ENCODE measurements around the gene SLC9A8. TPM values are rescaled to one million over a fixed set of nuclear protein-coding genes. Genes with fewer than 3 reads are reported as not detected.
A peak's percentile ranks its signal among the peaks of the same experiment; 100 is the strongest.
"Not testable (repeated sequence)": the region's sequence is repeated elsewhere in the genome, so short reads cannot be mapped to it uniquely, and the experiment has no call there.

SLC9A8 gene
- total RNA-seq, 2 experiments from 2014 or later = 9.4 to 11.3 TPM

DNA sequence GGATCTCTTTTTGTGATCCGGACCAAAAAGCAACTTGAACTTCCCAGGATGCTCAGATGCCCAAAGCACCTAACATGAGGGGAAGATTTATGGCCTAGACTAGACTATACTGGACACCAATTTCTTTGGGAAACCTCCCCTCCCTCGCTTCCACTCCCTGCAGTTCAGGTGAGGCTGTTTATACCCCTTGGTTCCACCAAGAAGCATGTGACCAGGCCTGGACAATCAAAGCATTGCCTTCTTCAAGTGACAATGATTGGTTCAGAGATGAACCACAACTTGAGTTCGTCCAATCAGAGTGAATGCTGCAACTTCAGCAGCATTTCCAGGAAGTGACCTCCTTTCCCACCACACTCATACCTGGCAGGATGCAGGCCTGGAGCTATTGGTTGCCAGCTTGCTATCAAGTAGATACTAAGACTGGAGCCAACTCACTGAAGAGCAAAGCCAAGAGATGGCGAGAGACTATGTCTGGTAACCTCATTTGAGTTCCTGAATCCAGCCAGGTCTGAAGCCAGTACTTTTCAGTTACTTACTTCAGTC, 45.6 kb upstream of the SLC9A8 start:
- Mint-ChIP-seq H3K4me1 (ENCODE audit: low read depth) (peaks cover 14% of the 10 kb centered on the region), H3K9me3 (no peaks in the 10 kb centered on the region), H3K27ac (no peak overlapping the region), H3K36me3 (ENCODE audit: low read depth) (no peaks in the 10 kb centered on the region), H3K27me3 (peaks cover 54% of the 10 kb centered on the region), H3K4me3 (no peak overlapping the region)
- TF ChIP-seq, protein P1, sequence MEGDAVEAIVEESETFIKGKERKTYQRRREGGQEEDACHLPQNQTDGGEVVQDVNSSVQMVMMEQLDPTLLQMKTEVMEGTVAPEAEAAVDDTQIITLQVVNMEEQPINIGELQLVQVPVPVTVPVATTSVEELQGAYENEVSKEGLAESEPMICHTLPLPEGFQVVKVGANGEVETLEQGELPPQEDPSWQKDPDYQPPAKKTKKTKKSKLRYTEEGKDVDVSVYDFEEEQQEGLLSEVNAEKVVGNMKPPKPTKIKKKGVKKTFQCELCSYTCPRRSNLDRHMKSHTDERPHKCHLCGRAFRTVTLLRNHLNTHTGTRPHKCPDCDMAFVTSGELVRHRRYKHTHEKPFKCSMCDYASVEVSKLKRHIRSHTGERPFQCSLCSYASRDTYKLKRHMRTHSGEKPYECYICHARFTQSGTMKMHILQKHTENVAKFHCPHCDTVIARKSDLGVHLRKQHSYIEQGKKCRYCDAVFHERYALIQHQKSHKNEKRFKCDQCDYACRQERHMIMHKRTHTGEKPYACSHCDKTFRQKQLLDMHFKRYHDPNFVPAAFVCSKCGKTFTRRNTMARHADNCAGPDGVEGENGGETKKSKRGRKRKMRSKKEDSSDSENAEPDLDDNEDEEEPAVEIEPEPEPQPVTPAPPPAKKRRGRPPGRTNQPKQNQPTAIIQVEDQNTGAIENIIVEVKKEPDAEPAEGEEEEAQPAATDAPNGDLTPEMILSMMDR (IDR thresholded peaks at IDR 0.05) = no peak
- intact Hi-C loops (cut with micrococcal nuclease) = no loop called here
- DNase-seq (peak; percentile 33), ATAC-seq (peak; percentile 51)
- ChIA-PET CTCF (no interaction called here), POLR2A (no interaction called here)

DNA sequence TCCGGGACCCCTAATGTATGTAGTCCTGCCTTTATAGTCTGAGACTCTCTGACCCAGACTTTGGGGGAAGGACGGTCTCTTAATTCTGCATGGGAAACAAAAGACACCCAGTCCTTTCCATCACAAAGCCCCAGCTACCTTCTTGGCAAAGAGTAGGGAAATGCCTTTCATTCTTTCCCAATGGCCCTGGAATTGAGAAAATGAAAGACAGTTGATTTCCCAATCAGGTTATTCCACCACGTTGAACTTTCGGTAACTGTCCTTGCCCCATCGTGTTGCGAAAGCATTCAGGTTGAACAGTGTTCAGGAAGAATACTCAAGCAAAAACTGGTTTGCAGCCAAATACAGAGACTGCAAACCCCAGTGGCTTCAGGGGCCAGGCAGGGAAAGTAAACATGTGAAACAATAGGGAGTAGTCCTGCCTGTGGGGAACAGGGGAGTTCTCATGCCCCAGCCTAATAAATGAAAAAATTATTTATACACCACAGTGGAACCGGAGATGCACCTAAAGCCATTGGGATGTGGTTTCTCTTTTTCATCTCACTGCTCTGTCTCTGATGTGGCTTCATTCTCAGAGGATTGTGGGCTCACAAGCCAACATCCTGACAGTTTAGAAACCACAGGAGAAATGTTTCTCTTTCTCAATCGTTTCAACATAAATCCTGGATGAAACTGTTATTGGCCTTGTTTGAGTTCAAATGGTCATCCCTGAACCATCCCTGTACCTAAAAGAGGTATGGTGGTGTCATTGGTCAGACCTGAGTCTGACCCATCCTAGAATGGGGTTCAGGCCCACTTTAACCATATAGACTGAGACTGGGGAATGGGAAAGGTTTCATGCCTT, 44.2 kb upstream of the SLC9A8 start:
- no peak overlapping the region for H3K4me3 Mint-ChIP-seq
- CTCF ChIA-PET = no interaction called here
- H3K9me3 Mint-ChIP-seq = no peaks in the 10 kb centered on the region
- POLR2A ChIA-PET = interaction anchor here (1.1 kb wide), 1 partner anchor 8 kb away, joined by 5 read pairs; no protein-coding TSS in a partner anchor
- no peak for ATAC-seq
- no peaks in the 10 kb centered on the region for H3K36me3 Mint-ChIP-seq (ENCODE audit: low read depth)
- TF ChIP-seq, protein P1 (IDR thresholded peaks at IDR 0.05) = no peak
- peaks cover 53% of the 10 kb centered on the region for H3K27me3 Mint-ChIP-seq
- peak; percentile 27 for DNase-seq
- intact Hi-C loops (cut with micrococcal nuclease) = no loop called here
- peaks cover 14% of the 10 kb centered on the region for H3K4me1 Mint-ChIP-seq (ENCODE audit: low read depth)
- no peak overlapping the region for H3K27ac Mint-ChIP-seq

DNA sequence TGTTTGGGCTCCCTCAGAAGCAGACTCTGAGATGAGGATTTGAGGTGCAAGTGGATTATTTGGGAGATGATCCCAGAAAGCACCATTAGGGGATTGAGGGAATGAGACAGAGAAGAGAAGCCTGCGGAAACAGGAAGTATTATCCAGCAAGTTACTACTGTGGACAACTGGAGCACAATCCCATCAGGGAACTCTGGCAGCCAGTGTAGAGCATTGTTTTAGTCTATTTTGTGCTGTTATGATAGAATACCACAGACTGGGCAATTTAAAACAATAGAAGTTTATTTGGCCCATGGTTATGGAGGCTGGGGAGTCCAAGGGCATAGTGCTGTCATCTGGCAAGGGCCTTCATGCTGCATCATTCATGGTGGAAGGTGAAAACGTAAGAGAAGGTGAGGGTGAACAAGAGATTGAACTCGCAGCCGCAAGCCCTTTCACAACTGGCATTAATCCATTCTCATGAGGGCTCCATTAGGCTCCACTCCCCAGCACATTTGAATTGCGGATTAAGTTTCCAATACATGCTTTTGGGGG, 43.5 kb upstream of the SLC9A8 start:
- Mint-ChIP-seq H3K36me3 (ENCODE audit: low read depth) (no peaks in the 10 kb centered on the region), H3K27ac (no peak overlapping the region), H3K9me3 (no peaks in the 10 kb centered on the region), H3K4me3 (no peak overlapping the region), H3K4me1 (ENCODE audit: low read depth) (peaks cover 14% of the 10 kb centered on the region), H3K27me3 (peaks cover 51% of the 10 kb centered on the region)
- intact Hi-C loops (cut with micrococcal nuclease) = no loop called here
- ATAC-seq (no peak), DNase-seq (no peak)
- POLR2A ChIA-PET = no interaction called here
- CTCF ChIA-PET = no interaction called here
- TF ChIP-seq, protein P1 (IDR thresholded peaks at IDR 0.05) = no peak

DNA sequence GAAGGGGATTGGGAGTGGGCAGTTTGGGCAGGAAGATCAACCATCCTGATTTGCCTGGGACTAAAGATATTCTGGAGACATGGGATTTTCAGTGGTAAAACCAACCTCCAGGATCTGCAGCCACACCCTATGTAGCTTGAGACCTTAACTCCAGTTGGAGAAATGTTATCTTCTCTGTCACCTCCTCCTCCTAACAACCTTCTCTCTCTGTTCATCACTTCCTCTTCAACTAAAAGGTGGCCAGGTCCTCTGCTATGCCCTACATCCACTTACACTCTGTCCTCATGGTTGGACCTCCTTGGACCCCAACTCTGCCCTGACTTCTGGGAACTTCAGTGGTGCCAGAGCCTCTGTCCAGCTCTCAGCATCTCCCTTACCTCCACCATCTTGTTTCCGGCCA, 42.0 kb upstream of the SLC9A8 start:
- Mint-ChIP-seq H3K36me3 (ENCODE audit: low read depth) (no peaks in the 10 kb centered on the region), H3K4me3 (no peak overlapping the region), H3K9me3 (no peaks in the 10 kb centered on the region), H3K4me1 (ENCODE audit: low read depth) (peaks cover 20% of the 10 kb centered on the region), H3K27me3 (peaks cover 43% of the 10 kb centered on the region), H3K27ac (no peak overlapping the region)
- DNase-seq = no peak
- no peak for ATAC-seq
- TF ChIP-seq, protein P1 (IDR thresholded peaks at IDR 0.05) = no peak
- ChIA-PET POLR2A (interaction anchor here (0.6 to 0.8 kb wide), 2 partner anchors 13 to 330 kb away, joined by 3 read pairs; no protein-coding TSS in a partner anchor), CTCF (interaction anchor here (1.4 kb wide), 1 partner anchor 75 kb away, joined by 3 read pairs; no protein-coding TSS in a partner anchor)
- intact Hi-C loops (cut with micrococcal nuclease) = no loop called here

DNA sequence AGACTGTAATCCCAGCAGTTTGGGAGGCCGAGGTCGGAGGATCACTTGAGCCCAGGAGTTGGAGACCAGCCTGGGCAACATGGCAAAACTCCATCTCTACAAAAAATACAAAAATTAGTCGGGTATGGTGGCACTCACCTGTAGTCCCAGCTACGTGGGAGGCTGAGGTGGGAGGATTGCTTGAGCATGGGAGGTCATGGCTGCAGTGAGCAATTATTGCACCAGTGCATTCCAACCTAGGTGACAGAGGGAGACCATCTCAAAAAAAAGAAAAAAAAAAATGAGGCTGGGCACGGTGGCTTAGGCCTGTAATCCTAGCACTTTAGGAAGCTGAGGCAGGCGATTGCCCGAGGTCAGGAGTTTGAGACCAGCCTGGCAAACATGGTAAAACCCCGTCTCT, 38.4 kb upstream of the SLC9A8 start:
- DNase-seq; H3K9me3 Mint-ChIP-seq; CTCF ChIA-PET; ATAC-seq; intact Hi-C loops (cut with micrococcal nuclease); H3K27ac Mint-ChIP-seq; H3K4me3 Mint-ChIP-seq; H3K36me3 Mint-ChIP-seq (ENCODE audit: low read depth); POLR2A ChIA-PET: not testable (repeated sequence)
- Mint-ChIP-seq H3K27me3 (peaks cover 19% of the 10 kb centered on the region), H3K4me1 (ENCODE audit: low read depth) (peaks cover 20% of the 10 kb centered on the region)

Measured in activated CD8-positive, alpha-beta T cell treated with anti-CD3 and anti-CD28 coated beads for 36 hours (primary cell).